ENCODE results near the gene RNASE7.

Gene RNASE7

DNA sequence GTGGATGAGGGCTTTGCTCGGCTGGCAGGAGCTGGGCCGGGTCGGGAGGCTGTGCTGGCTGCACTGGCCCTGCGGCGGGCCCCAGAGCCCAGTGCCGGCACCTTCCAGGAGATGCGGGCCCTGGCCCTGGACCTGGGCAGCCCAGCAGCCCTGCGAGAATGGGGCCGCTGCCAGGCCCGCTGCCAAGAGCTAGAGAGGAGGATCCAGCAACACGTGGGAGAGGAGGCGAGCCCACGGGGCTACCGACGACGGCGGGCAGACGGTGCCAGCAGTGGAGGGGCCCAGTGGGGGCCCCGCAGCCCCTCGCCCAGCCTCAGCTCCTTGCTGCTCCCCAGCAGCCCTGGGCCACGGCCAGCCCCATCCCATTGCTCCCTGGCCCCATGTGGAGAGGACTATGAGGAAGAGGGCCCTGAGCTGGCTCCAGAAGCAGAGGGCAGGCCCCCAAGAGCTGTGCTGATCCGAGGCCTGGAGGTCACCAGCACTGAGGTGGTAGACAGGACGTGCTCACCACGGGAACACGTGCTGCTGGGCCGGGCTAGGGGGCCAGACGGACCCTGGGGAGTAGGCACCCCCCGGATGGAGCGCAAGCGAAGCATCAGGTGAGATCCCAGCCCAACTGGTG lies 39.5 kb downstream of the RNASE7 start:
- TF ChIP-seq, protein P1, sequence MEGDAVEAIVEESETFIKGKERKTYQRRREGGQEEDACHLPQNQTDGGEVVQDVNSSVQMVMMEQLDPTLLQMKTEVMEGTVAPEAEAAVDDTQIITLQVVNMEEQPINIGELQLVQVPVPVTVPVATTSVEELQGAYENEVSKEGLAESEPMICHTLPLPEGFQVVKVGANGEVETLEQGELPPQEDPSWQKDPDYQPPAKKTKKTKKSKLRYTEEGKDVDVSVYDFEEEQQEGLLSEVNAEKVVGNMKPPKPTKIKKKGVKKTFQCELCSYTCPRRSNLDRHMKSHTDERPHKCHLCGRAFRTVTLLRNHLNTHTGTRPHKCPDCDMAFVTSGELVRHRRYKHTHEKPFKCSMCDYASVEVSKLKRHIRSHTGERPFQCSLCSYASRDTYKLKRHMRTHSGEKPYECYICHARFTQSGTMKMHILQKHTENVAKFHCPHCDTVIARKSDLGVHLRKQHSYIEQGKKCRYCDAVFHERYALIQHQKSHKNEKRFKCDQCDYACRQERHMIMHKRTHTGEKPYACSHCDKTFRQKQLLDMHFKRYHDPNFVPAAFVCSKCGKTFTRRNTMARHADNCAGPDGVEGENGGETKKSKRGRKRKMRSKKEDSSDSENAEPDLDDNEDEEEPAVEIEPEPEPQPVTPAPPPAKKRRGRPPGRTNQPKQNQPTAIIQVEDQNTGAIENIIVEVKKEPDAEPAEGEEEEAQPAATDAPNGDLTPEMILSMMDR (IDR thresholded peaks at IDR 0.05): no peak
- Histone ChIP-seq H3K4me3 (no peak overlapping the region), H3K27ac (no peak overlapping the region)
- no peak for DNase-seq (ENCODE audit: low spot score)

- Histone ChIP-seq H3K27ac (no peak overlapping the region), H3K4me3 (no peak overlapping the region)
- no peak for DNase-seq (ENCODE audit: low spot score)
- TF ChIP-seq, protein P1 (IDR thresholded peaks at IDR 0.05): no peak
These were observed 41.6 kb downstream of the RNASE7 start for GRCh38 chr14:21083565-21084325.

DNA sequence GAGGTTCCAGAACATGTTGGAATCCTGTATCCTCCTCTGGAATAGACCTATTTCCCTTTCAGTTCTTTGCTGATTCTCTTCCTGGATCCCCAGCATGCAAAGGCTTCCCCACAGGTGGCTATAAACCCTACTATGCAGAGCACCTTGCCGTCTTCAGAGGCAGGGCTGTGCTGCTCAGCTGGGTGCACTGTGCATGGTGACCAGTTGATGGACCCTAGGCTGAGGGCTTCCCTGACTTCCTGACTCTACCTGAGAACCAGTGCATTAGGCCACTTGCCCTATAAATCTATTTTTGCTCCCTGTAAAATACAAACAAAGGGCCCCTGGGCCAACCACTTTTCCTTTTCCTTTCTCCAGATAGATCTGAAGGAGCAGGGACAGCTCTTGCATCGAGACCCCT lies 42.2 kb downstream of the RNASE7 start:
- TF ChIP-seq, protein P1 (IDR thresholded peaks at IDR 0.05): no peak
- H3K27ac ChIP-seq: no peak overlapping the region
- no peak overlapping the region for H3K4me3 ChIP-seq
- no peak for DNase-seq (ENCODE audit: low spot score)

- no peak overlapping the region for H3K4me3 ChIP-seq
- no peak for DNase-seq (ENCODE audit: low spot score)
- peak overlapping the region in 1 of 2 donors; percentile 22 for H3K27ac ChIP-seq
- TF ChIP-seq, protein P1 (IDR thresholded peaks at IDR 0.05): no peak
These were observed 43.1 kb downstream of the RNASE7 start for GRCh38 chr14:21084998-21085853.

DNA sequence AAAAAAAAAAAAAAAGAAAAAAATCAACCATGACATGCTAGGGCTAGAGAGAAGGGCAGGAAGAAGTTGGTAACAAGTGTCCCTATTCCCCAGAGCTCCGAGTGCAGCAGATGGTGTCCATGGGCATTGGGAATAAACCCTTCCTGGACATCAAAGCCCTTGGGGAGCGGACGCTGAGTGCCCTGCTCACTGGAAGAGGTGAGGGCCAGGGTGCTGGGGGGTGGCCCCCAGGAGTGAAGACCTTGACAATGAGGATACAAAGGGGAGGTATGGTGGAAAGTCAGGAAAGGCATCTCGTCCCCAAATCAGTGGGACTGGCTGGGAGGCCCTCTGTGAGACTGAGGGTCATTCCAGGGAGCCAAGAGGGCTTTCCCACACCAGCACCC lies 44.7 kb downstream of the RNASE7 start:
- H3K4me3 ChIP-seq: no peak overlapping the region
- DNase-seq (ENCODE audit: low spot score): no peak
- TF ChIP-seq, protein P1 (IDR thresholded peaks at IDR 0.05): no peak
- peak overlapping the region in 1 of 2 donors; percentile 66 for H3K27ac ChIP-seq

DNA sequence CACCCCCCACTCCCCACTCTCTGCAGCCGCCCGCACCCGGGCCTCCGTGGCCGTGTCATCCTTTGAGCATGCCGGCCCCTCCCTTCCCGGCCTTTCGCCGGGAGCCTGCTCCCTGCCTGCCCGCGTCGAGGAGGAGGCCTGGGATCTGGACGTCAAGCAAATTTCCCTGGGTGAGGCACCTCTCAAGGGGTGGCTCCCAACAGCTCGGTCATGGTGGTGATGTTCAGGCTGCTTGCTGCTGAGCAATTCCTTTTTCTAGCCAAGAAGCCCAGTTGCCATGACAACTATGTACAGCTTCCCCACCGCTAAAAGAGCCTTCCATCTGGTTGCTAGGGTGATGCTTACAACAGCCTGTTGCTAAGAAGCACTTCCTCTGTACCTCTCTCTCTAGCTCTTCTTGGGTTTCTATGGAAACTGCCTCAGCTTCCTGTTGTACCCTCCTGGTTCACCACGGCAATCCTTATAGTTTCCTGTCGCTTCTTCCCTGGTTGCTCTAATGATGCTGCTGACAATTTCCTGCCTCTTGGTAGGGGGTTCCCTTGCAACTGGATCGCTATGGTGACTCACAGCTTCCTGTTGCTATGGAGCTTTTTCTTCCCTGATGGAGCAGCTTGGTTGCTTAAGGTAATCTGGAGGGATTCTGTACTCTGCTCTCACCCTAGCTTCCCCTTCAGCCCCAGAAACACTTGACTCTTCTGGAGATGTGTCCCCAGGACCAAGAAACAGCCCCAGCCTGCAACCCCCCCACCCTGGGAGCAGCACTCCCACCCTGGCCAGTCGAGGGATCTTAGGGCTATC lies 45.3 kb downstream of the RNASE7 start:
- H3K4me3 ChIP-seq: no peak overlapping the region
- DNase-seq (ENCODE audit: low spot score): no peak
- TF ChIP-seq, protein P1 (IDR thresholded peaks at IDR 0.05): no peak
- peak overlapping the region in 1 of 2 donors; percentile 66 for H3K27ac ChIP-seq

Measured in coronary artery (tissue), 2 donors.